ENCODE results near the gene CADM1. TPM values are rescaled to one million over a fixed set of nuclear protein-coding genes. Genes with fewer than 3 reads are reported as not detected.

CADM1 gene
- polyA plus RNA-seq, 1 donor (not counting 4 experiments of a cell fraction or from before 2014, with no cell fraction given), result 9.5 TPM

DNA sequence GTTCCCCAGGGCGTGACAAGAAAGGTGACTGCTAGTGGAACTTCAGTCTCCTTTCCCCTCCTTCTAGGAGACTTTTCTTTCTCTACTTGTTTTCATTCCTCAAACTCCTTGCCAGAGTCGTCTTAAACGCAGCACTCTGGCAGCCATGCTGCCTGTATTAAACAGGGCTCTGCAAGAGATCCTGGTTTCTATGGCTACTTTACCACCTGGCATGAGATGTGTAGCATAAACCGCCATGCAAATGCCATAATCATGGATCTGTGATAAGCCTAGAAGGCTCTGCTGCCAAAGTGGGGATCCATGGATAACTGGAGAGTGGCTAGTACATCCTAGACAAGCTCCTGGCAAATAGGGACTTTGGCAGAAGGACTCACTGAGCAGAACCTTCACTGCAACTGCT, 321.1 kb downstream of the CADM1 start:
- DNase-seq (ENCODE audit: low read depth, low spot score) (no peak), FAIRE-seq (no peak)
- no peak overlapping the region for H3K9ac ChIP-seq (ENCODE audit: control insufficient read depth, extremely low read depth, insufficient read depth, low read length)
- H4K20me1 ChIP-seq (ENCODE audit: control insufficient read depth, extremely low read depth, insufficient read depth, low read length), result no peaks in the 10 kb centered on the region
- H3K9me1 ChIP-seq (ENCODE audit: control insufficient read depth, extremely low read depth, insufficient read depth, low read length), result no peaks in the 10 kb centered on the region
- no peaks in the 10 kb centered on the region for H3K4me1 ChIP-seq (ENCODE audit: control insufficient read depth, extremely low read depth, insufficient read depth, low read length)
- no peaks in the 10 kb centered on the region for H3K9me3 ChIP-seq (ENCODE audit: control insufficient read depth, low read depth, low read length)
- no peaks in the 10 kb centered on the region for H3K79me2 ChIP-seq (ENCODE audit: control insufficient read depth, insufficient read depth, low read length)
- H3K27ac ChIP-seq (ENCODE audit: control insufficient read depth, insufficient read depth, low read length), result no peak overlapping the region
- no peaks in the 10 kb centered on the region for H3K27me3 ChIP-seq (ENCODE audit: control insufficient read depth, extremely low read depth, insufficient read depth, low read length)
- H2AFZ ChIP-seq (ENCODE audit: control insufficient read depth, low read length), result no peak overlapping the region
- TF ChIP-seq EZH2 (IDR thresholded peaks at IDR 0.05; ENCODE audit: low read length), result no peak
- TF ChIP-seq, protein P1, sequence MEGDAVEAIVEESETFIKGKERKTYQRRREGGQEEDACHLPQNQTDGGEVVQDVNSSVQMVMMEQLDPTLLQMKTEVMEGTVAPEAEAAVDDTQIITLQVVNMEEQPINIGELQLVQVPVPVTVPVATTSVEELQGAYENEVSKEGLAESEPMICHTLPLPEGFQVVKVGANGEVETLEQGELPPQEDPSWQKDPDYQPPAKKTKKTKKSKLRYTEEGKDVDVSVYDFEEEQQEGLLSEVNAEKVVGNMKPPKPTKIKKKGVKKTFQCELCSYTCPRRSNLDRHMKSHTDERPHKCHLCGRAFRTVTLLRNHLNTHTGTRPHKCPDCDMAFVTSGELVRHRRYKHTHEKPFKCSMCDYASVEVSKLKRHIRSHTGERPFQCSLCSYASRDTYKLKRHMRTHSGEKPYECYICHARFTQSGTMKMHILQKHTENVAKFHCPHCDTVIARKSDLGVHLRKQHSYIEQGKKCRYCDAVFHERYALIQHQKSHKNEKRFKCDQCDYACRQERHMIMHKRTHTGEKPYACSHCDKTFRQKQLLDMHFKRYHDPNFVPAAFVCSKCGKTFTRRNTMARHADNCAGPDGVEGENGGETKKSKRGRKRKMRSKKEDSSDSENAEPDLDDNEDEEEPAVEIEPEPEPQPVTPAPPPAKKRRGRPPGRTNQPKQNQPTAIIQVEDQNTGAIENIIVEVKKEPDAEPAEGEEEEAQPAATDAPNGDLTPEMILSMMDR (optimal IDR thresholded peaks at IDR 0.05 in 1 of 3, IDR thresholded peaks at IDR 0.05 in 1 of 3, conservative IDR thresholded peaks at IDR 0.05 in 1 of 3; ENCODE audit: extremely low read depth in 1 of 3, insufficient read depth in 2 of 3, low read length in 3 of 3), result no peak
- dilution Hi-C loops (cut with MboI; ENCODE audit: extremely low pct_ligation_motif_present, low sequenced_read_pairs), result no loop called here
- no peak overlapping the region for H3K4me2 ChIP-seq (ENCODE audit: control insufficient read depth, extremely low read depth, insufficient read depth, low read depth, low read length)
- no peak overlapping the region for H3K4me3 ChIP-seq (ENCODE audit: control insufficient read depth in 2 of 3, extremely low read depth in 1 of 3, insufficient read depth in 2 of 3, low read depth in 1 of 3, low read length in 3 of 3)
- no peaks in the 10 kb centered on the region for H3K36me3 ChIP-seq (ENCODE audit: control insufficient read depth in 2 of 2, extremely low read depth in 1 of 2, insufficient read depth in 2 of 2, low read length in 2 of 2)

DNA sequence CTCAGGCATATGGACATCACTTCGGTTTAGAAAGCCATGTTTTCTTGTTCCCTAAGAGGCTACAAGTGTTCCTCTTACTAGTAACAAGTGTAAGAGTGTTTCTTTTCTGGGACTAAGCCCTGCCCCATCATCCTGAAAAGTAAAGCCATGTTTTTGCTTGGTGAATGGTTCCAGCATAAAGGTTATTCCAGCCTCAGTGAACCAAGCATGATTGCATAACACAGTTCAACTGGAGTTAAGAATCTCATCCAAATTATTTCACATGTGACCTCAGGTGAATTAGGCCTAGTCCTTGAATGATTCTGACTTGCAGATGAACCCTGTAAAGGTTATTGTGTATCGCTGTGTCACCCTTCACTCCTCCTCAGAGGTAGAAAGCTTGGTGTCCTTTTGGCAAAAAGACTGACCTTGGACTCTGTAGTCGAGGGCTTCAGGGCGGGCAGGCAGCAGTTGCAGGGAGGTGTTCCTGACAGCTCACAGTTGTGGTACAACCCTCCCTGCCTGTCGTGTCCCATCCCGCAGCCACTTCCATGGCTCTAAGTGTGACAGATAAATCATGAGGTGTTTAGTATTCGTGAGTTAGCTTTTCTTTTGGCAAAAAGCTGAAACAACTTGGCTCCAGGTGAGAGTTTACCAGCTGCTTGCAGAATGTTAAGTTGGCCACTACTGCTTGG, 321.8 kb downstream of the CADM1 start:
- no peak overlapping the region for H3K27ac ChIP-seq (ENCODE audit: control insufficient read depth, insufficient read depth, low read length)
- H4K20me1 ChIP-seq (ENCODE audit: control insufficient read depth, extremely low read depth, insufficient read depth, low read length), result no peaks in the 10 kb centered on the region
- no peaks in the 10 kb centered on the region for H3K9me1 ChIP-seq (ENCODE audit: control insufficient read depth, extremely low read depth, insufficient read depth, low read length)
- H3K4me3 ChIP-seq (ENCODE audit: control insufficient read depth in 2 of 3, extremely low read depth in 1 of 3, insufficient read depth in 2 of 3, low read depth in 1 of 3, low read length in 3 of 3), result no peak overlapping the region
- FAIRE-seq (no peak), DNase-seq (ENCODE audit: low read depth, low spot score) (no peak)
- no peak overlapping the region for H3K9ac ChIP-seq (ENCODE audit: control insufficient read depth, extremely low read depth, insufficient read depth, low read length)
- H3K36me3 ChIP-seq (ENCODE audit: control insufficient read depth in 2 of 2, extremely low read depth in 1 of 2, insufficient read depth in 2 of 2, low read length in 2 of 2), result no peaks in the 10 kb centered on the region
- H3K4me1 ChIP-seq (ENCODE audit: control insufficient read depth, extremely low read depth, insufficient read depth, low read length), result no peaks in the 10 kb centered on the region
- H3K9me3 ChIP-seq (ENCODE audit: control insufficient read depth, low read depth, low read length), result no peaks in the 10 kb centered on the region
- H3K4me2 ChIP-seq (ENCODE audit: control insufficient read depth, extremely low read depth, insufficient read depth, low read depth, low read length), result no peak overlapping the region
- no peaks in the 10 kb centered on the region for H3K27me3 ChIP-seq (ENCODE audit: control insufficient read depth, extremely low read depth, insufficient read depth, low read length)
- dilution Hi-C loops (cut with MboI; ENCODE audit: extremely low pct_ligation_motif_present, low sequenced_read_pairs), result no loop called here
- H3K79me2 ChIP-seq (ENCODE audit: control insufficient read depth, insufficient read depth, low read length), result no peaks in the 10 kb centered on the region
- no peak overlapping the region for H2AFZ ChIP-seq (ENCODE audit: control insufficient read depth, low read length)
- TF ChIP-seq, protein P1 (optimal IDR thresholded peaks at IDR 0.05 in 1 of 3, IDR thresholded peaks at IDR 0.05 in 1 of 3, conservative IDR thresholded peaks at IDR 0.05 in 1 of 3; ENCODE audit: extremely low read depth in 1 of 3, insufficient read depth in 2 of 3, low read length in 3 of 3), result no peak

Measured in keratinocyte (primary cell).